HAP-1 (cell line): ENCODE measurements around the gene KLHL26.

Source experiments
- DNase-seq, 2 experiments: peaks; one replicate each; pipeline ENCODE4 v3.0.0-alpha.2; 2016 to 2020; ENCODE audit warnings: low spot score in 2 of 2
- H3K27me3 ChIP-seq: fragments of 250-450 bp; sonication (Bioruptor Pico); 2 replicates; pipeline ENCODE4 v1.5.1; 2020; ENCODE audit warnings: low read depth, mild to moderate bottlenecking, moderate library complexity
- H3K36me3 ChIP-seq: fragments of 250-450 bp; sonication (Bioruptor Pico); replicated peaks from 2 replicates; pipeline ENCODE4 v1.5.1; 2020; ENCODE audit warnings: mild to moderate bottlenecking
- H3K4me1 ChIP-seq: fragments of 250-450 bp; sonication (Bioruptor Pico); 2 replicates; pipeline ENCODE4 v1.5.1; 2020; ENCODE audit warnings: mild to moderate bottlenecking
- H3K4me3 ChIP-seq: fragments of 250-450 bp; sonication (Bioruptor Pico); 2 replicates; pipeline ENCODE4 v1.5.1; 2020; ENCODE audit warnings: mild to moderate bottlenecking, moderate library complexity
- H3K9me3 ChIP-seq: fragments of 250-450 bp; sonication (Bioruptor Pico); 2 replicates; pipeline ENCODE4 v1.5.1; 2020; ENCODE audit warnings: mild to moderate bottlenecking, moderate library complexity
- in situ Hi-C: fragments of 300-500 bp; cut with MboI; formaldehyde crosslinking; loops from 3 replicates; pipeline ENCODE4 v1.14.3; 2020; ENCODE audit warnings: low sequenced_read_pairs, inconsistent platforms, mixed read lengths

The KLHL26 gene

GRCh38 chr19:18716857-18717256, 80.0 kb downstream of the KLHL26 start:
- no peak for DNase-seq
- Histone ChIP-seq H3K4me1 (no peaks in the 10 kb centered on the region), H3K9me3 (no peaks in the 10 kb centered on the region), H3K27me3 (no peaks in the 10 kb centered on the region), H3K4me3 (no peak overlapping the region), H3K36me3 (no peaks in the 10 kb centered on the region)
- in situ Hi-C loops: no loop called here

GRCh38 chr19:18717601-18718000, 80.8 kb downstream of the KLHL26 start:
- H3K4me1 ChIP-seq: no peaks in the 10 kb centered on the region
- H3K9me3 ChIP-seq: no peaks in the 10 kb centered on the region
- DNase-seq: no peak
- H3K4me3 ChIP-seq: no peak overlapping the region
- H3K27me3 ChIP-seq: no peaks in the 10 kb centered on the region
- in situ Hi-C loops: no loop called here
- H3K36me3 ChIP-seq: no peaks in the 10 kb centered on the region

GRCh38 chr19:18718015-18718526, 81.2 kb downstream of the KLHL26 start:
- Histone ChIP-seq H3K4me1 (no peaks in the 10 kb centered on the region), H3K27me3 (no peaks in the 10 kb centered on the region), H3K36me3 (no peaks in the 10 kb centered on the region), H3K4me3 (no peak overlapping the region), H3K9me3 (no peaks in the 10 kb centered on the region)
- DNase-seq: no peak
- in situ Hi-C loops: no loop called here

GRCh38 chr19:18718846-18719458, 82.1 kb downstream of the KLHL26 start:
- Histone ChIP-seq H3K9me3 (no peaks in the 10 kb centered on the region), H3K4me1 (no peaks in the 10 kb centered on the region), H3K4me3 (no peak overlapping the region), H3K27me3 (no peaks in the 10 kb centered on the region), H3K36me3 (no peaks in the 10 kb centered on the region)
- in situ Hi-C loops: no loop called here
- DNase-seq: no peak

GRCh38 chr19:18719541-18719940, 82.7 kb downstream of the KLHL26 start:
- H3K36me3 ChIP-seq: no peaks in the 10 kb centered on the region
- H3K27me3 ChIP-seq: no peaks in the 10 kb centered on the region
- no peak for DNase-seq
- H3K4me3 ChIP-seq: no peak overlapping the region
- no peaks in the 10 kb centered on the region for H3K9me3 ChIP-seq
- in situ Hi-C loops: no loop called here
- H3K4me1 ChIP-seq: no peaks in the 10 kb centered on the region
